Neural progenitor cell (in vitro differentiated cells): ENCODE data around the gene SARDH. TPM values are rescaled to one million over a fixed set of nuclear protein-coding genes. Genes with fewer than 3 reads are reported as not detected.
A peak's percentile ranks its signal among the peaks of the same experiment; 100 is the strongest.

Source experiments
- DNase-seq: peaks from one replicate; pipeline ENCODE4 v3.0.0-alpha.2; 2016; ENCODE audit warnings: low spot score
- H2AFZ ChIP-seq: fragments of 200-600 bp; sonication (generic); replicated peaks from 2 replicates; pipeline ENCODE4 v1.6.1; 2016; ENCODE audit warnings: antibody characterized with exemption
- H3F3A ChIP-seq: fragments of 200-600 bp; sonication (generic); 2 replicates; pipeline ENCODE4 v1.6.1; 2016; ENCODE audit warnings: antibody characterized with exemption, low read depth
- H3K27ac ChIP-seq: fragments of 200-600 bp; sonication (generic); 2 replicates; pipeline ENCODE4 v1.5.1; 2016; ENCODE audit warnings: mild to moderate bottlenecking
- H3K27me3 ChIP-seq: fragments of 200-600 bp; sonication (generic); 2 replicates; pipeline ENCODE4 v1.6.1; 2016; ENCODE audit warnings: mild to moderate bottlenecking, moderate library complexity
- H3K36me3 ChIP-seq: fragments of 200-600 bp; sonication (generic); 2 replicates; pipeline ENCODE4 v1.5.1; 2016
- H3K4me1 ChIP-seq: fragments of 200-600 bp; sonication (generic); 2 replicates; pipeline ENCODE4 v1.6.1; 2016; ENCODE audit warnings: mixed run types
- H3K4me2 ChIP-seq: fragments of 200-600 bp; sonication (generic); 2 replicates; pipeline ENCODE4 v1.6.1; 2016
- H3K4me3 ChIP-seq: fragments of 200-600 bp; sonication (generic); 2 replicates; pipeline ENCODE4 v1.5.1; 2016
- H3K79me2 ChIP-seq: fragments of 200-600 bp; sonication (generic); 2 replicates; pipeline ENCODE4 v1.6.1; 2016; ENCODE audit warnings: low read depth
- H3K9ac ChIP-seq: fragments of 200-600 bp; sonication (generic); 2 replicates; pipeline ENCODE4 v1.6.1; 2016
- H3K9me3 ChIP-seq: fragments of 200-600 bp; sonication (generic); 2 replicates; pipeline ENCODE4 v1.5.1; 2016; ENCODE audit warnings: low read depth
- H4K20me1 ChIP-seq: fragments of 200-600 bp; sonication (generic); 2 replicates; pipeline ENCODE4 v1.6.1; 2016; ENCODE audit warnings: low read depth
- H3K27ac Mint-ChIP-seq: 3 replicates; pipeline ENCODE4 v1.8.0; 2021; ENCODE audit warnings: mixed read lengths
- H3K27me3 Mint-ChIP-seq: 2 replicates; pipeline ENCODE4 v1.8.0; 2022; ENCODE audit warnings: low read depth, mild to moderate bottlenecking, inconsistent platforms, moderate library complexity, mixed read lengths; ENCODE audit not compliant: insufficient read depth
- H3K36me3 Mint-ChIP-seq: 3 replicates; pipeline ENCODE4 v1.8.0; 2021; ENCODE audit warnings: mixed read lengths
- H3K4me1 Mint-ChIP-seq: 3 replicates; pipeline ENCODE4 v1.8.0; 2021; ENCODE audit warnings: mixed read lengths
- H3K4me3 Mint-ChIP-seq: 3 replicates; pipeline ENCODE4 v1.8.0; 2021; ENCODE audit warnings: mild to moderate bottlenecking, moderate library complexity, mixed read lengths
- H3K9me3 Mint-ChIP-seq: 3 replicates; pipeline ENCODE4 v1.8.0; 2020; ENCODE audit warnings: mixed read lengths
- EZH2 ChIP-seq: fragments of 200-600 bp; sonication (generic); IDR thresholded peaks from 2 replicates; pipeline ENCODE4 v1.6.1; 2017; ENCODE audit warnings: antibody characterized with exemption, mild to moderate bottlenecking, moderate library complexity
- EZH2phosphoT487 ChIP-seq: fragments of 200-600 bp; sonication (generic); IDR thresholded peaks from 2 replicates; pipeline ENCODE4 v1.6.1; 2017; ENCODE audit warnings: antibody characterized with exemption
- total RNA-seq: library from RNA; depleted of rRNA; stranded (reverse); fragments of >200 nt; gene quantifications from 2 replicates; pipeline ENCODE4 v1.2.3, GENCODE V29; 2015; ENCODE audit warnings: low replicate concordance
- TF ChIP-seq, protein P1 (sequence below): fragments of 200-600 bp; sonication (generic); IDR thresholded peaks from 2 replicates; pipeline ENCODE4 v1.5.1; 2017; ENCODE audit warnings: antibody characterized with exemption, mild to moderate bottlenecking

Gene SARDH, protein sequence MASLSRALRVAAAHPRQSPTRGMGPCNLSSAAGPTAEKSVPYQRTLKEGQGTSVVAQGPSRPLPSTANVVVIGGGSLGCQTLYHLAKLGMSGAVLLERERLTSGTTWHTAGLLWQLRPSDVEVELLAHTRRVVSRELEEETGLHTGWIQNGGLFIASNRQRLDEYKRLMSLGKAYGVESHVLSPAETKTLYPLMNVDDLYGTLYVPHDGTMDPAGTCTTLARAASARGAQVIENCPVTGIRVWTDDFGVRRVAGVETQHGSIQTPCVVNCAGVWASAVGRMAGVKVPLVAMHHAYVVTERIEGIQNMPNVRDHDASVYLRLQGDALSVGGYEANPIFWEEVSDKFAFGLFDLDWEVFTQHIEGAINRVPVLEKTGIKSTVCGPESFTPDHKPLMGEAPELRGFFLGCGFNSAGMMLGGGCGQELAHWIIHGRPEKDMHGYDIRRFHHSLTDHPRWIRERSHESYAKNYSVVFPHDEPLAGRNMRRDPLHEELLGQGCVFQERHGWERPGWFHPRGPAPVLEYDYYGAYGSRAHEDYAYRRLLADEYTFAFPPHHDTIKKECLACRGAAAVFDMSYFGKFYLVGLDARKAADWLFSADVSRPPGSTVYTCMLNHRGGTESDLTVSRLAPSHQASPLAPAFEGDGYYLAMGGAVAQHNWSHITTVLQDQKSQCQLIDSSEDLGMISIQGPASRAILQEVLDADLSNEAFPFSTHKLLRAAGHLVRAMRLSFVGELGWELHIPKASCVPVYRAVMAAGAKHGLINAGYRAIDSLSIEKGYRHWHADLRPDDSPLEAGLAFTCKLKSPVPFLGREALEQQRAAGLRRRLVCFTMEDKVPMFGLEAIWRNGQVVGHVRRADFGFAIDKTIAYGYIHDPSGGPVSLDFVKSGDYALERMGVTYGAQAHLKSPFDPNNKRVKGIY
- total RNA-seq = 3.9 and 9.2 TPM in 2 replicates

DNA sequence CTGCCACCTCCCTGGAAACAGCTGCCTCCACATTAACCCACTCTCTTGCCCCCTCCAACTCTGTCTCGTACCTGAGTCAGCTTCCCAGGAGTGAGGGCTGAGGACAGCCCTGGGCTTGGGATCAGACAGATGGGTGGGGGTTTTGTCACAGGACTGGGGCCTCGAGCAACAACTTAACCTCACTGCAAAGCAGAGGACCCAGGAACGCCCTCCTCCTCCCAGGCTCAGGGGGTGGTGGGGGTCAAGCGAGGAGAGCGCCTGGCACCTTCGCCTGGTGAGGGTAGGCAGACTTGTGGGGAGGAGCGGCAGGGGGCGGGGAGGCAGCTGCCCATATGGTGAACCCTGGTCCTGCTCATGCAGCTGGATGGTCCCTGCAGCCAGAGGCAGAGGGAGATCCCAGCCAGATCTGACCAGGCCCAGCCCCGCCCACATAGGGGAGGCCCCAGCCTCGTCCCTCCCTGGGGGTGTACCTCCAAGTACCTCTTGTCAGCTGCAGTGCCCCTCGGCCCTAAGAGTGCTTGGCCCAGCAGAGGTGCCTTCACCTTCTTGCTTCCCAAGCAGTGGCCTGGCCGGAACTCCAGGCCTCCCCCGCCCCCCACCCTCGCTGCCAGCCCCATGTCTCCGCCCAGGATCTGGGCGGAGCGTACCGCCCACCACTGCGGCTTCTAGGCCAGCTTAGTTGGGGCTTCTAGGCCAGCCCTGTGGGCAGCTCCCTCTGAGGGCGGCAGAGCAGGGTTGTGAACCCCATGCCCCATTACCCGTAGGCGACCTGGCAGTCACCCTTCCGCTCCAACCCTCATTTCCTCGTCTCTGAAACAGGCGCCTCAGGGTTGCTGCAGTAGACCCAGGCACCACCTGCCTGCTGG lies at the start of gene SARDH:
Gene SARDH, minus strand, starts transcription at position 579 of the 866 bp plus-strand sequence. CDS start 4,179 bp downstream, outside the sequence.
- DNase-seq = peak; percentile 84
- Histone ChIP-seq H3K4me1 (peaks cover 19% of the 10 kb centered on the region), H4K20me1 (no peaks in the 10 kb centered on the region), H3K9me3 (no peaks in the 10 kb centered on the region), H3K4me3 (peak within 1 kb of the TSS; percentile 36), H3K79me2 (no peaks in the 10 kb centered on the region), H3K36me3 (no peaks in the 10 kb centered on the region), H3K4me2 (peak within 1 kb of the TSS; percentile 71), H2AFZ (peak within 1 kb of the TSS; percentile 81), H3K27me3 (no peaks in the 10 kb centered on the region), H3K27ac (no peak within 1 kb of the TSS), H3K9ac (no peak within 1 kb of the TSS), H3F3A (no peaks in the 10 kb centered on the region)
- TF ChIP-seq, protein P1, sequence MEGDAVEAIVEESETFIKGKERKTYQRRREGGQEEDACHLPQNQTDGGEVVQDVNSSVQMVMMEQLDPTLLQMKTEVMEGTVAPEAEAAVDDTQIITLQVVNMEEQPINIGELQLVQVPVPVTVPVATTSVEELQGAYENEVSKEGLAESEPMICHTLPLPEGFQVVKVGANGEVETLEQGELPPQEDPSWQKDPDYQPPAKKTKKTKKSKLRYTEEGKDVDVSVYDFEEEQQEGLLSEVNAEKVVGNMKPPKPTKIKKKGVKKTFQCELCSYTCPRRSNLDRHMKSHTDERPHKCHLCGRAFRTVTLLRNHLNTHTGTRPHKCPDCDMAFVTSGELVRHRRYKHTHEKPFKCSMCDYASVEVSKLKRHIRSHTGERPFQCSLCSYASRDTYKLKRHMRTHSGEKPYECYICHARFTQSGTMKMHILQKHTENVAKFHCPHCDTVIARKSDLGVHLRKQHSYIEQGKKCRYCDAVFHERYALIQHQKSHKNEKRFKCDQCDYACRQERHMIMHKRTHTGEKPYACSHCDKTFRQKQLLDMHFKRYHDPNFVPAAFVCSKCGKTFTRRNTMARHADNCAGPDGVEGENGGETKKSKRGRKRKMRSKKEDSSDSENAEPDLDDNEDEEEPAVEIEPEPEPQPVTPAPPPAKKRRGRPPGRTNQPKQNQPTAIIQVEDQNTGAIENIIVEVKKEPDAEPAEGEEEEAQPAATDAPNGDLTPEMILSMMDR = no peak
- TF ChIP-seq EZH2phosphoT487 (no peak), EZH2 (no peak)
- Mint-ChIP-seq H3K4me1 (peaks cover 26% of the 10 kb centered on the region), H3K27ac (peak within 1 kb of the TSS; percentile 50), H3K27me3 (peaks cover 5% of the 10 kb centered on the region), H3K4me3 (peak within 1 kb of the TSS; percentile 77), H3K9me3 (no peaks in the 10 kb centered on the region), H3K36me3 (no peaks in the 10 kb centered on the region)

DNA sequence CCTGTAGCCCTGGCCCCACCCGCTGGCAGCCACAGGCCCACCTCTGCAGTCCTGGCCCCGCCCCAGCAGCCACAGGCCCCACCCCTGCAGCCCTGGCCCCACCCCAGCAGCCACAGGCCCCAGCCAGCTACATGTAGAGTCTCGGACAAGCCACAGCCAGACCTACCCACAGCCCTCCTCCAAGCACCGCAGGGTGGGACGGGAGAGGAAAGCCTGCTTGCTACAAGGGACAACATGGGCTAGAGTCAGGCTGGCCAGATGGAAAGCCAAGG lies 49.5 kb upstream of the SARDH start:
- peak; percentile 61 for DNase-seq
- Histone ChIP-seq H3K79me2 (no peaks in the 10 kb centered on the region), H3K4me3 (no peak overlapping the region), H3K4me2 (no peak overlapping the region), H4K20me1 (peaks cover 12% of the 10 kb centered on the region), H3K9ac (no peak overlapping the region), H3K36me3 (no peaks in the 10 kb centered on the region), H3K27me3 (no peaks in the 10 kb centered on the region), H3F3A (no peaks in the 10 kb centered on the region), H3K27ac (no peak overlapping the region), H2AFZ (no peak overlapping the region), H3K4me1 (no peaks in the 10 kb centered on the region), H3K9me3 (no peaks in the 10 kb centered on the region)
- peaks cover 3% of the 10 kb centered on the region for H3K4me1 Mint-ChIP-seq
- H3K27ac Mint-ChIP-seq = no peak overlapping the region
- H3K9me3 Mint-ChIP-seq = no peaks in the 10 kb centered on the region
- TF ChIP-seq EZH2 (no peak), EZH2phosphoT487 (no peak)
- TF ChIP-seq, protein P1 = no peak
- peaks cover 17% of the 10 kb centered on the region for H3K36me3 Mint-ChIP-seq
- H3K27me3 Mint-ChIP-seq = peaks cover 4% of the 10 kb centered on the region
- H3K4me3 Mint-ChIP-seq = no peak overlapping the region

DNA sequence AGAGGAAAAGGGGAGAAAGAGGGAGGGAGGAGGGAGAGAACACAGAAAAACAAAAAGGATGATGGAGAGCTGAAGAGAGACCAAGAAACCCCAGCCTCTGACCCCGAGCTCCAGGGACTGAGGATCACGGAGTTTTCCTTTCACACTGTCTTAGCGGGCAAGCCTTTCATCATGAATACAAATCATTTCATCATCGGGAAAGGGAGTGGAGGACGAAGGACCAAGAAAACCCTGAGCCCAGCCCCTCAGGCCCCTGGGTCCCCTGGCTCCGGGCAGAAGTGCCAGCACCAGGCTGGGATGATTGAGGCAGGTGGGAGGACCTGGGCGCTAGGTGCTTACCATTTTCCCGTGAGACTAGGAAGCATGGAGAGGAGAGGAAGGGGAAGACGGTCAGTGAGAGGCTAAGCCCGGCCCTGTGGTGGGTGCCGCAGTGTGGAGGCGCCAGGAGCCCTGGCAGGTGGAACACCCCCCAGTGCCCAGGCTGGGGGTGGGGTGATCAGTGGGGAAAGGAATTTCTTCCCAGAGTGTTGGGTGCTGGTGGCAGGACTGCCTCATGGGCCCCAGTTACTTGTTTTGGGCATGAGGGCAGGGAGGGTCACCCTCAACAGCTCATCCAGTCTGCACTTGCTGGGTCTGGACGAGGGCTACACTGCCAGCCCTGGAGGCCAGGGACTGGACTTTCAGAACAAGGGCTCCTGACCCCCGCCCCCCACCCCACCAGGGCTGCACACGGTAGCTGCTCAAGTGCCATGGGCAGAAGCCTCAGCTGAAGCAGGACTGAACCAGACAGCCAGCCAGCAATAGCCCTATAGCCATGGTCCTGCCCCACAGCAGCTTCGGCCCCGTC lies 49.0 kb upstream of the SARDH start:
- Histone ChIP-seq H3K4me2 (no peak overlapping the region), H3K4me1 (no peaks in the 10 kb centered on the region), H2AFZ (no peak overlapping the region), H3K9ac (no peak overlapping the region), H3K27me3 (no peaks in the 10 kb centered on the region), H3K9me3 (no peaks in the 10 kb centered on the region), H3F3A (no peaks in the 10 kb centered on the region), H3K27ac (no peak overlapping the region), H3K36me3 (no peaks in the 10 kb centered on the region), H4K20me1 (peaks cover 17% of the 10 kb centered on the region), H3K4me3 (no peak overlapping the region), H3K79me2 (no peaks in the 10 kb centered on the region)
- no peak overlapping the region for H3K27ac Mint-ChIP-seq
- no peak for DNase-seq
- no peak for TF ChIP-seq EZH2
- TF ChIP-seq, protein P1 = no peak
- no peak for TF ChIP-seq EZH2phosphoT487
- no peak overlapping the region for H3K4me3 Mint-ChIP-seq
- peaks cover 14% of the 10 kb centered on the region for H3K36me3 Mint-ChIP-seq
- H3K4me1 Mint-ChIP-seq = peaks cover under 1% of the 10 kb centered on the region
- no peaks in the 10 kb centered on the region for H3K9me3 Mint-ChIP-seq
- H3K27me3 Mint-ChIP-seq = peaks cover 2% of the 10 kb centered on the region
